ENCODE data around the gene FILIP1.
"Not testable (repeated sequence)": the region's sequence is repeated elsewhere in the genome, so short reads cannot be mapped to it uniquely, and the experiment has no call there.

The FILIP1 gene

GRCh38 chr6:75445738-75446137, 47.9 kb downstream of the FILIP1 start:
- no peak for DNase-seq

DNA sequence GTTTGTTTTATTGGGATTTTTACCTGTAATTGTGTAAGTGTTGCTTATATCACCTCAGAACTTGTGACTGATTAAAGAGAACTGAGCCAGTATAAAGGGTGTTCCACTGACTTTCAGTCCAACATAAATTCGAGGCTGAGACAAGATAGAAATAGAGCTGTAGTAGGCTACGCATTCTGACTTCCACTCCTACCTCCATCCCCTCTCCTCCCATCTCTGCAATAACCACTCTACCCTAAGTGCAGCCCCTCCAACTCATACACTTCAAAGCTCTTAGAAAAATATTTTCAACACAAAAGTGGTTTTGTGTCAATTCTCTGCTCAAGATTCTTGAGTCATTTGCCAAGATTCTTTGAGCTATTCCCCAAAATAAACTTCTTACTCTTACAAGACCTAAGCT, 48.7 kb downstream of the FILIP1 start:
- DNase-seq: no peak

- not testable (repeated sequence) for DNase-seq
These were observed 51.7 kb downstream of the FILIP1 start for GRCh38 chr6:75441883-75442282.

GRCh38 chr6:75441479-75441878, 52.1 kb downstream of the FILIP1 start:
- DNase-seq: not testable (repeated sequence)

- no peak for DNase-seq
These were observed 55.0 kb downstream of the FILIP1 start for GRCh38 chr6:75438442-75439116.

DNA sequence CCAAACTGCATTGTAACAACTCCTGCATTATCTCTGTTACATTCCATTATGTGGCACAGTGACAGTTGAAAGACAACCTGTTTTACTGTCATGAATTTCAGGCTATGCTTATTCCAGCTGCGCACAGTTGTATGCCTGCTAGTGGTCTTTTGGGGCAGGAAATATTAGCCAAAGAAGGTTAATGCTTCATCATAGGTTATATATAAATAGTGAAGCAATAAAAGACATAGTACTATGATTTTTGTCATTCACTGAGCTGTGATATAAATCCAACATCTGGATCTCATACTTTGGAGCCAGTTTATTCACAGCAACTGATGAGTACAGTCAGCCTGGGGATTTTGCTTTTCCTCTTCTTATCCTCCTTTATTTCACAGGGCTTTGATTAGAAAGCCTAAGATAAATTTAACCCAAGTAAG, 55.6 kb downstream of the FILIP1 start:
- no peak for DNase-seq

DNA sequence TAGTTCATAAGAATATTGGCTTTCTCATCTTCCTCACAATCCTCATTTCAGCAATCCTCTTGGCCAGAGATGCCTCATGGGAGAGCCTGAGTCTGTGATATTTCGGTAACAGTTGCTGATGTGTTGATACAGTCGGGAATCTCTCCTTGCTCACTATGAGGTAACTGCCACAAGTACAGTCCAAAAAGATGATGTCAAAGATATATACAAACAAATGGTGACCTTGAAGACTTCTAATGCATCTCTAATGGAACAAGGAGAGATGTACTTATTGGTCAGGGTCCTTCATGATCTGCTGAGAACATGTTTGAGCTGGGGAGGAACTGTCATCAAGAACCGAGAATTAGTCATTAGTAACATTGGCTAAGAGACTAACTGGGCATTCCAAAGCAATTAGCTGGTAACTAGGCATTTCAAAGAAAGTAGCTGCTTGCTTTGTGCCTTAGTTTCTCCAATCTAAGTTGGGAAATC, 56.1 kb downstream of the FILIP1 start:
- DNase-seq: no peak

DNA sequence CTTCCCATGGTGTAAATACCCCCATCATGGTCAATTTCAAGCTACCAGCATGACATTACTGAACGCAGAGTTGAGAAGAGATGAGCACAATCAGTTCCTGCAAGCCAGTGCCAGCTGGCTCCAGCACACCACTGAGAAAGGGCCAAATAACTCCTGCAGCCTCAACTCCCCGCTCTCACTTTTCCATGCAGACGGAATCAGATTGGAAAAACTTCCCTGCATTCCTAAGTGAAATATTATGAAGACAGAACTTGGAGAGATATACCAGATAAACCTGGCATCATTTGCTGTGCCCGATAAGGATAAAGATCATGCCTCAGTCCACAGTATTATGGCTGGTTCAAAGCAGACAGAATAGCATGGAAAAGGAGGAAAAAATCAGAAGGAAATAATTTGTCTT, 56.7 kb downstream of the FILIP1 start:
- DNase-seq: no peak

DNA sequence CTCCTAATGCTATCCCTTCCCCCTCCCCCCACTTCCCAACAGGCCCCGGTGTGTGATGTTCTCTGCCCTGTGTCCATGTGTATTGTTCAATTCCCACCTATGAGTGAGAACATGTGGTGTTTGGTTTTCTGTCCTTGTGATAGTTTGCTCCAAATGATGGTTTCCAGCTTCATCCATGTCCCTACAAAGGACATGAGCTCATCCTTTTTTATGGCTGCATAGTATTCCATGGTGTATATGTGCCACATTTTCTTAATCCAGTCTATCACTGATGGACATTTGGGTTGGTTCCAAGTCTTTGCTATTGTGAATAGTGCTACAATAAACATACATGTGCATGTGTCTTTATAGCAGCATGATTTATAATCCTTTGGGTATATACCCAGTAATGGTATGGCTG, 60.8 kb downstream of the FILIP1 start:
- not testable (repeated sequence) for DNase-seq

GRCh38 chr6:75431379-75431778, 62.2 kb downstream of the FILIP1 start:
- no peak for DNase-seq

DNA sequence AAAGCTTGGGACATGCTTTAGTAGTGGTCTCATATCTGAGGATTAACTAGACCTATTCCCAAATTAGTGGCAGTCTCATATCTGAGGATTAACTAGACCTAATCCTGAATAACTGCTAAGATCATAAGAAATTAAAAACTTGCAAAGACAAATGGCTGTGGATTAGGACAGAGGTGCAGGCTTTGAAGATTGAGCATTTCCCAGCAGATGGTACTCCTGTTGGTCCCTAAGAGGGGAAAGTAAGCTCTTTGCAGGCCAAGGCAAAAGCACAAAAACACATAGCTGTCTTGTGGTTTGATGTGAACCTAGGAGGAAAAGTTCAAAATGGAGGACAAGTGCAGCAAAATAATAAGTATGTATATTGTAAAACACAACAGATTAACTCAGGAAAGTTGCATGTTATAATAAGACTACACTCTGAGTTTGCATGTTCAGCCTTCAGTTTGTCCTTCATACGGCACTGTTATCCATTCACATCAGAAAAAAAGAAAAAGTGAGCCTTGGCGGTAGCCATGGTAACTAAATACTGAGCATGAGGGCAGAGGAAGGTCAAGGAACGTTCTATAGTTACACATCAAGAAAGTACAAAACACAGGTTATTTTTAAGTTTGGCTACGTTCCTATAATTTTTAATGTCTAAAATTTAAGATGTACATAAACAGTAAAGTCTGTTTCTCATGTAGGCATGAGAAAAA, 62.8 kb downstream of the FILIP1 start:
- DNase-seq: no peak

GRCh38 chr6:75429061-75429703, 64.4 kb downstream of the FILIP1 start:
- no peak for DNase-seq

DNA sequence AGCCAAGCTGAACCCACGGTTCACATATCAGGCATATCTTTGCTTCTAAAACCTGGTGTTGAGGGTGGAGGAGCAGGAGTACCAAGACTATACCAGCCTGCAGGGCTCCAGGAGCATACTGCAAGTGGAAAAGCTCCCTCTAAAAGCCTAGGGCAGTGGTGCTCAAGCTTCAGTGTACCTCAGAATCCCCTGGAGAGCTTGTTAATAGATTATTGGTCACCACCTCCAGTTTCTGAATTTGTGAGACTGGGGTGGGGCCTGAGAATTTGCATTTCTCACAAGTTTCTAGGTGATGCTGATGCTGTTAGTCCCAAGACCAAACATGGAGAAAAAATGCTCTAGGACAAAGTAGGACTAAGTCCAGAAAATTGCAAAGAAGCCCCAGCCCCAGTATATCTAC, 65.4 kb downstream of the FILIP1 start:
- no peak for DNase-seq

- no peak for DNase-seq
These were observed 66.3 kb downstream of the FILIP1 start for GRCh38 chr6:75427329-75427728.

- DNase-seq: no peak
These were observed 68.7 kb downstream of the FILIP1 start for GRCh38 chr6:75424618-75425548.

- DNase-seq: no peak
These were observed 70.2 kb downstream of the FILIP1 start for GRCh38 chr6:75423386-75423785.

- DNase-seq: no peak
These were observed 71.5 kb downstream of the FILIP1 start for GRCh38 chr6:75422024-75422639.

GRCh38 chr6:75421316-75422023, 72.1 kb downstream of the FILIP1 start:
- no peak for DNase-seq

DNA sequence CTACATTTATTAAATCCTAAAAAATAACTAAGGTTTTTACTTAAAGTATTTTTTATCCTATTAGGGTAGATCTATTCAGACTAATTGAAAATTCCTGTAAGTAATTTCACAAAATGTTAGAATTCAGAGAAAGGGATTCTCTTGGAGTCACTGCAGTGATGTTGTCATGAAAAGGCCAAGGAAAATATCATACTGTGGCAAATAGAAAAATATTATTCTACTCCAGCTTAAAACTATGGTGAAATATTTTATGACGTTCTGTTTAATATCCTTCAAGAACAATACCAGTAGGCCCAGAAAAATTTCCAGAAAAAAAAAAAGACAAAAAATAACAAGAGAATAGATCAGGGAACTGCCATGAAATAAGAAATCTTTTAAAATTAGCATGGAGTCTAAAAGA, 73.6 kb downstream of the FILIP1 start:
- no peak for DNase-seq

DNA sequence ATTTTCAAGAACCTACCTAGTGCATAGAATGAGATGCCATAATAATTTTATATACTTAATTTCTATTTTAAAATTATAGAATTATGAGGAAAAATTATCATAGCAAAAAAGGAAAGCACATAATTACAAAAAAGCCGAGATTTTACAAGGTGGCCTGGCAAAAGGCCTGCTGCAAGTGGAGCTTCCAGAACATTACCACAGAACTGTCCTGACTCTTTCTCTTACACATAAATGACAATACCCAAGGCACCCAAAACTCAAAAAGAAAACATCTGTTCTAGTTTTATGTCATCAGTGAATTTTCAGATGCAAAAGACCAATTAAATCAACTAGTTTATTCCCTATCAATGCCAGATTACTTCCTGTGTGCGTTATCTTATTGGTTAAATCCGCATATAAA, 74.2 kb downstream of the FILIP1 start:
- DNase-seq: no peak

DNA sequence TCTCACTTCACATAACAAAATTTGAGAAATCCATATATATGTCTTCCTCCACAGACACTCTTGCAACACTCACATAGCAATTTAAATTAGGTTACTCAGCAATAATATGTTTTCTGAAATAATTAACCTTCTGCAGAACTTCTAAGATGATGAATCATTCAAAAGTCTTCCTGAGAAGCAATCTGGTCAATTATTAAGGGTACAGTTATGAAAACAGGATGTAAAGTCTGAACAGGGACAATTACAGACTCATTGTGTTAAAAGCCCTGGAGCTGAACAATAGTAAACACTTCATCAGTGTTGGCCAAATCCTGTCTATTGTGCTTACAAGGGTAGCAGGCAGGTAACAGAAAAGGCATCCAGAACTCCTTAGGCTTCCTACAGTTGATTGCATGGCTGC, 75.4 kb downstream of the FILIP1 start:
- DNase-seq: no peak

- no peak for DNase-seq
These were observed 77.2 kb downstream of the FILIP1 start for GRCh38 chr6:75416443-75416842.
